Tongue (tissue), 2 donors: Measurements from ENCODE around the gene PCDH1. TPM values are rescaled to one million over a fixed set of nuclear protein-coding genes. Genes with fewer than 3 reads are reported as not detected.
"Not testable (repeated sequence)": the region's sequence is repeated elsewhere in the genome, so short reads cannot be mapped to it uniquely, and the experiment has no call there.

ENCODE experiments used
- DNase-seq: peaks from one replicate; pipeline ENCODE4 v3.0.0-alpha.2; 2015
- total RNA-seq: library from RNA; depleted of rRNA; stranded (reverse); fragments of >200 nt; gene quantifications from one replicate; pipeline ENCODE4 v1.2.3, GENCODE V29; 2014

Gene PCDH1
- total RNA-seq, 1 donor from 2014 or later: 24.0 TPM

GRCh38 chr5:141898448-141899049, 20.3 kb upstream of the PCDH1 start:
- DNase-seq: no peak

DNA sequence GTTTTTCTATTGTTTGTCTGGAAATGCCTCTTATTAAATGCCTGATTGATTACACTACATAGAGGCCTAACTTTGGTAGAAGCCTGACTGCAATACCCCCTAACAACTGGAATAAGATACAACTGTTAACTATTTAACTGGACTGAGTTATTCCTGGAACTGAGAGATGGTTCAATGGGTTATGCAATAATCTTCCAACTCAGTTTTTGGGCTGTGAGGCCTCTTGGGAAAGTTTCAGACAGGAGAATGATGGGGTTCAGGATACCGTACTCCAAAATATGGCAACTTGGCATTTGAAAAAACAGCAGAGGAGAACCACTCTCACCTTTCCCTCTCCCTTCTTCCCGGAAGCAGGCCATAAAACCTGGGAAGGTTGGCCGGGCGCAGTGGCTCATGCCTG, 19.2 kb upstream of the PCDH1 start:
- DNase-seq: no peak

GRCh38 chr5:141890429-141890828, 12.2 kb upstream of the PCDH1 start:
- not testable (repeated sequence) for DNase-seq

- DNase-seq: no peak
Measured at GRCh38 chr5:141889282-141889871, 11.2 kb upstream of the PCDH1 start.

- no peak for DNase-seq
Measured at GRCh38 chr5:141883892-141884318, 5.7 kb upstream of the PCDH1 start.

DNA sequence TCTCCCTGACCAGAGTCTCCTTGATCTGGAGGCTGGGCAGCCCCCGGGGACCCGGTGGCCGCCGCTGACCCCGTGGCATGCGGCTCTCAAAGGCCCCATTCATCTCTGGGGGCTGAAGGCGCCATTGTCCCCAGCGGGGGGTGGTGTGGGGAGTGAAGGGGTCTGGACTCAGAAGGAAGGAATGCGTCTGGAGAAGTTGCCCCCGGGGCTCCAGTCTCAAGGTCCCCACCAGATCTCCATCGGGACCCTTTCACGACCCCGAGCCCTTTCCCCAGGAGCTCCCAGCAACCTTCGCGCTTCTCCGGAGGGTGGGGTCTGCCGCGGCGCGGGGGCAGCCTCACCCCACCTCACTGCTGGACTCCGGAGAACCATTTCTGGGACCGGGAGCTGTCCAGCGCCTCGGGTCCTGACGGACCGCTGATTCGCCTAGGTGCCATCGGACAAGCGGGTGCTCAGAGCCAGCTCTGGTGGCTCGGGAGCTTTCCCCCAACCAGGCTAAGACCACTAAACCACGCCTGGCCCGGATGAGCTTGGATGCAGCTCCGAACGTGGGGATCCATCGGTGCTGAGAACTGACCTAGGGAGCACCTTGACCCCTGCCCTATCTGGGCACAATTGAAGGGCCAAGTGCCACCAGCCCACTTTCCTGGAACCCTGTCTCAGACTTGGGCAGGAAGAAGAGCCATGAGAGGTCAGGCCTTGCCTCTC, 5.1 kb upstream of the PCDH1 start:
- DNase-seq: peak; percentile 72

GRCh38 chr5:141882594-141883183, 4.5 kb upstream of the PCDH1 start:
- peak; percentile 30 for DNase-seq

DNA sequence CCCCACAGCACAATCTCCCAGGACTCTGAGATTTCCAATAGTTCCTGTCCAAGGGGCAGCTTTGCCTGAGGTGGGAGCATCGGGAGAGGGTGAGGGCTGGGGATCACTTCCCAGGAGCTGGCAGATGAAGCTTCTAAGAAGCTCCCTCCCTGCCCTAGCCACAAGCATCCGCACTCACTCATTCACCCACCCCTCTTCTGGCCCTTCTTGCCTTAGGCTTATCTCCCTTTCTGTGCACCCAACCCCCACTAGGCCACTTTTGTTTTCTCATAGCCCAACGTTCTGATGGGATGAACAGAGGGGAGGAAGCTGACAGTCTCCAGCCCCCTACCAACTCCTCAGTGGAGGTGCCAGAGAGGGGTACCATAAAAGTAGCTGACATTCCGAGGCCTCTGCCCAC, 3.7 kb upstream of the PCDH1 start:
- no peak for DNase-seq

- no peak for DNase-seq
Measured at GRCh38 chr5:141880961-141881801, 3.0 kb upstream of the PCDH1 start.

- DNase-seq: no peak
Measured at GRCh38 chr5:141879941-141880738, 1.9 kb upstream of the PCDH1 start.

- DNase-seq: no peak
Measured at GRCh38 chr5:141879426-141879759, 1.2 kb upstream of the PCDH1 start.

GRCh38 chr5:141878711-141879425, 658 bp upstream of the PCDH1 start:
- DNase-seq: peak; percentile 97

- no peak for DNase-seq
Measured at GRCh38 chr5:141877356-141878185, 639 bp downstream of the PCDH1 start.

DNA sequence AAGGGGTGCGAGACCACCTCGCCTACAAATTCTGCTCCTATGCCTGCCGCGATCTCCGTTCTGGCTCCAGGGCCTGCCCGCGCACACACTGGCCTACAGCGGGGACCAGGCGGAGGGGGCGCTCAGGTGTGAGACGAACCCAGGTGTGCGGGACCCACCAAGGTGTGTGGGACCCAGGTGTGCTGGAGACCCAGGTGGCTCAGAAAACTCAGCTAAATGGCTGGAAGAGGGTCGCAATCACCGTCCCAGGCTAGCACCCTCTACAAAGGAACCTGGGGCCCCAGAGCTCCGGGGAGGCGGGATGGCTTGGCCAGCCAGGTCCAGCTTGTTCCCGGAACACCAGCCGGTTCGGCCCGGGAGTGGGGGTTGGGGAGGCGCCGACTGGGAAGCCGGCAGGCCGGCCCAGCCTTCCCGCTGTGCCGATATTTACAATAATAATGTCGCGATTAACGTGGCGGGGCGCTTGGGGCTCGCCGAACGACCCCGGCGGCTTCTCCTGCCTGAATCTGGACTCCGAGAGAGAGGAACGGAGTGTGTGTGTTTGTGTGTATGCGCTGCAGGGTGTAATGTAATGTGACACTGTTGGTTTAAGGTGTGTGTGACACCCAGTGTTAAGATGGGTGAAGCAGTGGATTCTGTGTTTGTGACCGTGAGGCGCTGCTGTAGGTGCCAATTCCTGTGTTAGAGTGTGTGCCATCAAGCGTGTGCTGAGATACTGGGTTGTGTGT, 1.4 kb downstream of the PCDH1 start:
- DNase-seq: no peak

DNA sequence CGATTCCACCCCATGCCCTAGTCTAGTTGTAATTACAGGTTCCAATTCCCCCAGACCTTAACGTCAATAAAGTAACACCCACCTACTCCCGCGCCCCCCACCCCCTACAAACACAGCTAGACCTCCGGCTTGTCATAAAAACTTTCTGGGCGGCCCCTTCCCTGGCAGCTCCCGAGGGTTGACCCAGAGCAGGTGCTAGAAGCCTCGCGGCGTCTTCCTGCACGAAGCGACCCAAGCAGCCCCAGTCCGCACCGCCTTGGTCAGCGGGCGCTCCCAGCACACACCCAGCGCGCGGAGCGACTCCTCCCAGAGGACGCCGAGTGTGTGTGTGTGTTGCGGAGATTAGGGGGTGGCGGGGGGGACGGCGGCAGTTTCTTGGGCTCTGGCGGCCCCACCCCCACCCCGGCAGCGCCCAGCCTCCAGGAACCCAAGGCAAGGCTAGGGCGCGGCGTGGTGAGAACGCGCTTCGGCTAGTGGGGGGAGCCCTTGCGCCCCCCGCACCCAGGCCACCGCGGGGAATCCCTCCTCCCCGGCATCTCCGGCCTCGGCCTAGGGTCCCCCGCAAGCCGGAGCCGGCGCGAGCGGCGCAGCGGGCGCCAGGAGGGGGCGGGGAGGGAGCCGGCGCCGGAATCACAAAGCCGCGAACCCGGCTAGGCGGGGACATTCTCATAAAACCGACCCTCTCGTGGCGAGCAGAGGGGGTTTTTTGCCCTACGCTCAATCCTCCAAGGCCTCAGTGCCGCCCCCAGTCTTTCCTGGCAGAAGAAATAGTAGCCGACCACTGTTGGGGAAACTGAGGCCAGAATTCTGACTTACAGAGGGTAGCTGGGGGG, 2.2 kb downstream of the PCDH1 start:
- peak; percentile 30 for DNase-seq

DNA sequence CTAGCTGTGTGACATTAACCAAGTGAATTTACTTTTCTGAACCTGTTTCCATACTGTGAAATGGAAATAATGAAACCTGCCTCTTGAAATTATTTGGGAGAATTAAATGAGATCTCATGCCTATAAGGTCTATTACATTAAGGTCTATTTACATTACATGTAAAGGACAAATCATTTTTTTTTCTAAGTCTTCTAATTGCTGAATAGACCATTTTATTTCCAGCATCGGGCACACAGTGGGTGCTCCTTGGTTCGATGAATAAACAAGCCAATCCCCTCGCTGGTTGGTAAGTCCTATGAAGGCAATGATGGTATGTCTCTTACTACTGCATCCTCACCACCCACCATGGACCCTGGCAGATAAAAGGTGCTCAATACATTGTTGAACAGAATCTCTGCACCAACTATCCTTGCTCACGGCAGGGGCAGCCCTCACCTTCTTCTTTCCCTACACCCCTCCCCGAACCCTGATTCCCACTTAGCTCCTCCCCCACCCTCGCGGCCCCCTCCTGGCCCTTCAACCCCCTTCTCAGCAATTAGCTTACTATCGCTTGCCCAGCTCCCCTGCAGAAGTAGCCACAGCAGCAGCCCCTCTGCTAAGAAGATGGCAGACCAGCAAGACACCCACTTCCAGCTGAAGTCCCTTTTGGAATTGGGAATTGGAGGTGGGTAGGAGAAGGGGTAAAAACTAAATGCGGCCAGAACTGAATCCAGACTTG, 3.0 kb downstream of the PCDH1 start:
- no peak for DNase-seq

- no peak for DNase-seq
Measured at GRCh38 chr5:141874262-141874964, 3.8 kb downstream of the PCDH1 start.
